Tibial nerve (tissue), 4 donors: ENCODE results near the gene ELMO1.

ENCODE experiments used
- EP300 ChIP-seq, 2 donors: sonication (generic); formaldehyde crosslinking; IDR thresholded peaks; one replicate each; pipeline ENCODE4 v1.6.1; 2017; ENCODE audit warnings: antibody characterized with exemption in 2 of 2, mild to moderate bottlenecking in 1 of 2
- TF ChIP-seq, protein P1 (sequence below), 5 experiments: fragments of 200-600 bp in 3 of 5; fragments of 450-650 bp in 2 of 5; sonication (generic) in 3 of 5; IDR thresholded peaks; one replicate each; pipeline ENCODE4 v1.5.1; 2016 to 2019; ENCODE audit warnings: antibody characterized with exemption in 5 of 5, mild to moderate bottlenecking in 3 of 5, moderate library complexity in 2 of 5

- TF ChIP-seq, protein P1, sequence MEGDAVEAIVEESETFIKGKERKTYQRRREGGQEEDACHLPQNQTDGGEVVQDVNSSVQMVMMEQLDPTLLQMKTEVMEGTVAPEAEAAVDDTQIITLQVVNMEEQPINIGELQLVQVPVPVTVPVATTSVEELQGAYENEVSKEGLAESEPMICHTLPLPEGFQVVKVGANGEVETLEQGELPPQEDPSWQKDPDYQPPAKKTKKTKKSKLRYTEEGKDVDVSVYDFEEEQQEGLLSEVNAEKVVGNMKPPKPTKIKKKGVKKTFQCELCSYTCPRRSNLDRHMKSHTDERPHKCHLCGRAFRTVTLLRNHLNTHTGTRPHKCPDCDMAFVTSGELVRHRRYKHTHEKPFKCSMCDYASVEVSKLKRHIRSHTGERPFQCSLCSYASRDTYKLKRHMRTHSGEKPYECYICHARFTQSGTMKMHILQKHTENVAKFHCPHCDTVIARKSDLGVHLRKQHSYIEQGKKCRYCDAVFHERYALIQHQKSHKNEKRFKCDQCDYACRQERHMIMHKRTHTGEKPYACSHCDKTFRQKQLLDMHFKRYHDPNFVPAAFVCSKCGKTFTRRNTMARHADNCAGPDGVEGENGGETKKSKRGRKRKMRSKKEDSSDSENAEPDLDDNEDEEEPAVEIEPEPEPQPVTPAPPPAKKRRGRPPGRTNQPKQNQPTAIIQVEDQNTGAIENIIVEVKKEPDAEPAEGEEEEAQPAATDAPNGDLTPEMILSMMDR (IDR thresholded peaks at IDR 0.05), result no peak
- TF ChIP-seq EP300 (IDR thresholded peaks at IDR 0.05), result no peak
Measured at GRCh38 chr7:37356911-37357636, 91.6 kb downstream of the ELMO1 start.
